Measurements from ENCODE around the gene CASP14.

GRCh38 chr19:15035795-15036311, 13.4 kb upstream of the CASP14 start:
- TF ChIP-seq GATA3 (IDR thresholded peaks at IDR 0.05; ENCODE audit: low read depth, low read length) (no peak), GATA2 (IDR thresholded peaks at IDR 0.05; ENCODE audit: low read depth, low read length) (no peak)

Data from SH-SY5Y (cell line).